ENCODE measurements around the gene ACOT6. TPM values are rescaled to one million over a fixed set of nuclear protein-coding genes. Genes with fewer than 3 reads are reported as not detected.
"Not testable (repeated sequence)": the region's sequence is repeated elsewhere in the genome, so short reads cannot be mapped to it uniquely, and the experiment has no call there.

The ACOT6 gene
- total and polyA plus RNA-seq, 8 donors, result not detected

DNA sequence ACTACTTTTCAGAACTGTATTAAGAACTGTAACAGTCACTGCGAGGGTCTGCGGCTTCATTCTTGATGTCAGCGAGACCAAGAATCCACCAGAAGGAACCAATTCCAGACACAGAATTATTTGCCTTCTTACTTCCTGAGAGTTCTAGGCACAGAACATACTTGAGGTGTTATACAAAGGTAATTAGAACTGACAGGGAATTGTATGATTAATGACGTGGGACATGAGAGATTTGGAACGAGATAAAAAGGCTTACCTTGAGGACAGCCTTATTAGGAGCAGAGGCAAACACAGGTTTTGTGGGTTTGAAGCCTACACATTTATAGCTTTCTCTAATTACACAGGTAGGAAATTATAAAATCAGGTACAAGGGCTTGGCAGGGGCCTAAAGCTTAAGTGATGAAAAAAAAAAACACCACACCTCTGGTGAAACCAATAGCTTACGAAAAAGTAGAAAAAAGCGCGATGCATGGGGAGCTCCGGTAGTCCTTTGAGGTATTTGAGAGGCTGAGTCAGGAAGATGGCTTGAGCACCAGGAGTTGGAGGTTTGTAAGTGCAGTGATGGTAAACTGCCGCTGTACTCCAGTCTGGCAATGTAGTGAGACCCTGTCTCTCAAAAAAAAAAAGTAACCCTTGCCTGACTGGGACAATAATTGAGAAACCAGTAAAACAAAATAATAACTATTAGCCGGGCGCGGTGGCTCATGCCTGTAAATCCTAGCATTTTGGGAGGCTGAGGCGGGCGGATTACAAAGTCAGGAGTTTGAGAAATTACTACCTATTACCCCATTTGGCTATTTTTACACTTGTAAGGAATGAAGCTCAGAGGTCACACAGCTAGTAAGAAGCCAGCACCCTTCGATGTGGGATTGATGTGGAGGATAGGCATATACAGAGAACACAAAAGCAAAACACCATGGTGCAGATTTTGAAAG lies 44.1 kb upstream of the ACOT6 start:
- H3K4me3 ChIP-seq, result peak overlapping the region in 2 of 4 donors; percentile 54 to 63
- no peaks in the 10 kb centered on the region for H3K9me3 ChIP-seq
- no peaks in the 10 kb centered on the region for H3K36me3 ChIP-seq
- WGBS, 2 donors, result 56 to 71% methylated on average over 16 of the region's 16 CpGs
- H3K27ac ChIP-seq, result peak overlapping the region; percentile 38 to 89 (median 88)
- TF ChIP-seq, protein P1, sequence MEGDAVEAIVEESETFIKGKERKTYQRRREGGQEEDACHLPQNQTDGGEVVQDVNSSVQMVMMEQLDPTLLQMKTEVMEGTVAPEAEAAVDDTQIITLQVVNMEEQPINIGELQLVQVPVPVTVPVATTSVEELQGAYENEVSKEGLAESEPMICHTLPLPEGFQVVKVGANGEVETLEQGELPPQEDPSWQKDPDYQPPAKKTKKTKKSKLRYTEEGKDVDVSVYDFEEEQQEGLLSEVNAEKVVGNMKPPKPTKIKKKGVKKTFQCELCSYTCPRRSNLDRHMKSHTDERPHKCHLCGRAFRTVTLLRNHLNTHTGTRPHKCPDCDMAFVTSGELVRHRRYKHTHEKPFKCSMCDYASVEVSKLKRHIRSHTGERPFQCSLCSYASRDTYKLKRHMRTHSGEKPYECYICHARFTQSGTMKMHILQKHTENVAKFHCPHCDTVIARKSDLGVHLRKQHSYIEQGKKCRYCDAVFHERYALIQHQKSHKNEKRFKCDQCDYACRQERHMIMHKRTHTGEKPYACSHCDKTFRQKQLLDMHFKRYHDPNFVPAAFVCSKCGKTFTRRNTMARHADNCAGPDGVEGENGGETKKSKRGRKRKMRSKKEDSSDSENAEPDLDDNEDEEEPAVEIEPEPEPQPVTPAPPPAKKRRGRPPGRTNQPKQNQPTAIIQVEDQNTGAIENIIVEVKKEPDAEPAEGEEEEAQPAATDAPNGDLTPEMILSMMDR (IDR thresholded peaks at IDR 0.05), result no peak
- no peaks in the 10 kb centered on the region for H3K27me3 ChIP-seq
- ATAC-seq (peak in 1 of 4 donors; percentile 0), FAIRE-seq (no peak), DNase-seq (no peak)
- peaks cover 0 to 18% (median 0%) of the 10 kb centered on the region in 3 donors for H3K4me1 ChIP-seq
- intact Hi-C loops (cut with DNase I), result no loop called here

DNA sequence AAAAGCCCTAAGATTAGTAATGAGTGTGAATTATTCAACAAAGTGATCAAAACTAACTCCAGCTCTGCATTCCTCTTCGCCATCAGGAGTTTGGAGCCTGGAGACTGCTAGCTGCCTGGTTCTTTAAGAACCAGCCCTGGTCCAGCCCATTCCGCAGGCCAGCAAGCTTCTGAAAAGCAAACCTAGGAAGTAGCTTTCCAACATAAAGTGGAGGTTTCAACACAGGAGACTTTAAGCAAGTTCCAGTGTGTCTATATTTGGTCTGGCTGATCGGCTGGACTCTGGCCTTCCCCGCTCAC lies 43.5 kb upstream of the ACOT6 start:
- H3K36me3 ChIP-seq; ATAC-seq; intact Hi-C loops (cut with DNase I); H3K9me3 ChIP-seq; H3K27me3 ChIP-seq; DNase-seq: not testable (repeated sequence)
- peak overlapping the region; percentile 33 to 63 (median 53) for H3K4me3 ChIP-seq
- H3K27ac ChIP-seq, result peak overlapping the region; percentile 38 to 89 (median 88)
- peaks cover 0 to 18% (median 0%) of the 10 kb centered on the region in 3 donors for H3K4me1 ChIP-seq
- peak; percentile 45 for FAIRE-seq
- WGBS, 2 donors, result 6 to 8% methylated on average over 4 of the region's 4 CpGs

DNA sequence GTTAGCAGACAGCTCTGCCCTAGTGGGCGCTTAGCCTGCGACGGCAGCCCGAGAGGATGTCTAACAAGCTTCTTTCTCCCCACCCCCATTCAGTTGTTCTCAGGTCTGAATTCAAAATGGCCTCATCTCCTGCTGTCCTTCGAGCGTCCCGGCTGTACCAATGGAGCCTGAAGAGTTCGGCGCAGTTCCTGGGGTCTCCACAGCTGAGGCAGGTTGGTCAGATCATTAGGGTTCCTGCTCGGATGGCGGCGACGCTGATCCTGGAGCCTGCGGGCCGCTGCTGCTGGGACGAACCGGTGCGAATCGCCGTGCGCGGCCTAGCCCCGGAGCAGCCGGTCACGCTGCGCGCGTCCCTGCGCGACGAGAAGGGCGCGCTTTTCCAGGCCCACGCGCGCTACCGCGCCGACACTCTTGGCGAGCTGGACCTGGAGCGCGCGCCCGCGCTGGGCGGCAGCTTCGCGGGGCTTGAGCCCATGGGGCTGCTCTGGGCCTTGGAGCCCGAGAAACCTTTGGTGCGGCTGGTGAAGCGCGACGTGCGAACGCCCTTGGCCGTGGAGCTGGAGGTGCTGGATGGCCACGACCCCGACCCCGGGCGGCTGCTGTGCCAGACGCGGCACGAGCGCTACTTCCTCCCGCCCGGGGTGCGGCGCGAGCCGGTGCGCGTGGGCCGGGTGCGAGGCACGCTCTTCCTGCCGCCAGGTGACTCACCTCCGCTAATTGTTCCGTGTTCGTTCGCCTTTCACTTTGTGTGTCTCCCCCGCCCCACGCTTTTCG lies 42.9 kb upstream of the ACOT6 start, which contains the start of gene ACOT2:
Gene ACOT2, plus strand, starts transcription at position 29 of the 774 bp plus-strand sequence. Its CDS starts 28 bp downstream, at position 57.
- H3K9me3 ChIP-seq; H3K36me3 ChIP-seq; H3K27me3 ChIP-seq; intact Hi-C loops (cut with DNase I); FAIRE-seq: not testable (repeated sequence)
- ATAC-seq (peak; percentile 80 to 87 (median 82)), DNase-seq (peak; percentile 65 to 81 (median 74))
- H3K4me1 ChIP-seq, result peaks cover 0 to 18% (median 0%) of the 10 kb centered on the region in 3 donors
- WGBS, 2 donors, result 0% methylated on average over 35 to 83 of the region's 83 CpGs
- peak within 1 kb of the TSS; percentile 38 to 89 (median 88) for H3K27ac ChIP-seq
- H3K4me3 ChIP-seq, result peak within 1 kb of the TSS; percentile 33 to 63 (median 53)

DNA sequence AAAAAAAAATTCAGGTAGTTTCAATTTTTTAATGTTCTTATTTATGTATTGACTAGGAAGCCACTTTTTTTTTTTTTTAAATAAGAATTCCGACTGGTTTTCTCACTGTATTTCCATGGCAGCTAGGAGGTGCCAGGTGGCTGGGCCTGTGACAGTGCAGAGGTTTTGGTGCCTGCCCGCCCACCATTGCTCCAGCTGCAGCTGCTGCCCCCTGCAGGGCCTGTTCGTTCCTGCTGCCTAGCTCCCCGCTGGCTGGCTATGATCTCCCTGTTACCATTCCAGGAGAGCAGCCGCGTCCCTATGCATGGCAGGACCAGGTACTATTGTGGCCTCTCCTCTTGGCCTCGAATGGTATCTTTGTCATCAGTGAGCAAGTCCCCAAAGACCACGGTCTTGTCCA lies 41.4 kb upstream of the ACOT6 start:
- H3K27ac ChIP-seq; H3K36me3 ChIP-seq; H3K27me3 ChIP-seq; intact Hi-C loops (cut with DNase I); H3K4me3 ChIP-seq; H3K9me3 ChIP-seq; FAIRE-seq: not testable (repeated sequence)
- ATAC-seq (peak; percentile 70 to 83 (median 80)), DNase-seq (peak; percentile 58 to 83 (median 70))
- TF ChIP-seq, protein P1 (IDR thresholded peaks at IDR 0.05), result peak; percentile 29 to 66 (median 42)
- peaks cover 0 to 18% (median 0%) of the 10 kb centered on the region in 3 donors for H3K4me1 ChIP-seq
- WGBS, 2 donors, result 22 to 40% methylated on average over 7 to 8 of the region's 8 CpGs

DNA sequence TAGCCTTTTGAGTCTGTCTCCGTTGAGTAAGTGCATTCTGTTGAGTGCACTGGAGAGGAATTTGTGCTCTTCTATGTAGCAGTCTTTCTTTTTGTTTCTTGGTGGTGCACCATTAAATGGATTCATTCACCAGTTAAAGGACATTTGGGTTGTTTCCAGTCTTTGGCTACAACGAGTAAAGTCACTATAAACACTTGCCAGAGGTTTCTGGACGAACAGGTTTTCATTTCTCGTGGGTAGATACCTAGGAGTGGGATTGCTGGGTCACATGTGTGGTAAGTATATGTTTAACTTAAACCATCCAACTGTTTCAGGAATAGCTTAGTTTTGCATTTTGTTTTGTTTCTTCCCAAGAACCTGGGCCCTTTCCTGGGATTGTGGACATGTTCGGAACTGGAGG lies 39.3 kb upstream of the ACOT6 start:
- H3K4me3 ChIP-seq; DNase-seq; H3K36me3 ChIP-seq; H3K27me3 ChIP-seq; H3K9me3 ChIP-seq; intact Hi-C loops (cut with DNase I); FAIRE-seq; H3K27ac ChIP-seq; ATAC-seq: not testable (repeated sequence)
- 43 to 53% methylated on average over 5 of the region's 5 CpGs for WGBS, 2 donors
- H3K4me1 ChIP-seq, result peaks cover 0 to 12% (median 0%) of the 10 kb centered on the region in 3 donors

DNA sequence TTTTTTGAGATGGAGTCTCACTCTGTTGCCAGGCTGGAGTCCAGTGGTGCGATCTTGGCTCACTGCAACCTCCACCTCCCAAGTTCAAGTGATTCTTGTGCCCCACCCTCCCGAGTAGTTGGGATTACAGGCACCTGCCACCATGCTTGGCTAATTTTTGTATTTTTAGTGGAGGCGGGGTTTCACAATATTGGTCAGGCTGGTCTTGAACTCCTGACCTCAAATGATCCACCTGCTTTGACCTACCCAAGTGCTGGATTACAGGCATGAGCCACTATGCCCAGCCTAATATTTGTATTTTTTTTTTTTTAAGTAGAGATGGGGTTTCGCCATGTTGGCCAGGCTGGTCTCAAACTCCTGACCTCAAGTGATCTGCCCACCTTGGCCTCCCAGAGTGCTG lies 38.6 kb upstream of the ACOT6 start:
- H3K27me3 ChIP-seq; intact Hi-C loops (cut with DNase I); H3K9me3 ChIP-seq; H3K4me1 ChIP-seq; FAIRE-seq; ATAC-seq; H3K36me3 ChIP-seq; H3K4me3 ChIP-seq; DNase-seq; H3K27ac ChIP-seq: not testable (repeated sequence)
- WGBS, 2 donors, result 92 to 97% methylated on average over 4 of the region's 4 CpGs

DNA sequence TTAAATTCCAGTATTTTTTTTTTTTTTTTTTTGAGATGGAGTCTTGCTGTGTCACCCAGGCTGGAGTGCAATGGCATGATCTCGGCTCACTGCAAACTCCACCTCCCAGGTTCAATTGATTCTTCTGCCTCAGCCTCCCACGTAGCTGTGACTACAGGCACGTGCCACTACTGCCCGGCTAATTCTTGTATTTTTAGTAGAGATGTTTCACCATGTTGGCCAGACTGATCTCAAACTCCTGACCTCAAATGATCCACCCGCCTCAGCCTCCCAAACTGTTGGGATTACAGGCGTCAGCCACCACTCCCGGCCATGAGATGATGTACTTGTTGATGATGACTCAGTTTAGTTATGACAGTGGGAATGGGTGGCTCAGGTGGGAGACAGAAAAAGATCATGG lies 38.1 kb upstream of the ACOT6 start:
- H3K9me3 ChIP-seq; intact Hi-C loops (cut with DNase I); H3K4me1 ChIP-seq; H3K4me3 ChIP-seq; H3K27me3 ChIP-seq; H3K36me3 ChIP-seq; H3K27ac ChIP-seq; FAIRE-seq; DNase-seq; ATAC-seq: not testable (repeated sequence)
- WGBS, 2 donors, result 95 to 97% methylated on average over 7 of the region's 7 CpGs
